ENCODE data around the gene LDHD.

LDHD gene

GRCh38 chr16:75070012-75070841, 46.4 kb downstream of the LDHD start:
- H2AFZ ChIP-seq (ENCODE audit: low read depth, low read length) = no peak overlapping the region
- no peaks in the 10 kb centered on the region for H3K79me2 ChIP-seq (ENCODE audit: low read length)
- no peak overlapping the region for H3K4me3 ChIP-seq (ENCODE audit: low read length)
- H3K4me2 ChIP-seq (ENCODE audit: low read length) = no peak overlapping the region
- peaks cover 3% of the 10 kb centered on the region for H3K4me1 ChIP-seq (ENCODE audit: low read length)
- H3K27ac ChIP-seq (ENCODE audit: low read length) = no peak overlapping the region
- no peaks in the 10 kb centered on the region; the same call in 1 of the 2 replicates for H4K20me1 ChIP-seq (ENCODE audit: insufficient read depth, low read length)
- no peaks in the 10 kb centered on the region for H3K9me3 ChIP-seq (ENCODE audit: insufficient read depth, low read length)
- no peak overlapping the region for H3K9ac ChIP-seq (ENCODE audit: low read length)
- no peaks in the 10 kb centered on the region for H3K36me3 ChIP-seq (replicated peaks; ENCODE audit: low read depth, low read length)
- no peaks in the 10 kb centered on the region for H3K27me3 ChIP-seq (ENCODE audit: low read depth, low read length)
- no peak for TF ChIP-seq CTCF (IDR thresholded peaks at IDR 0.05; ENCODE audit: low read depth, low read length)
- no peak for TF ChIP-seq EZH2phosphoT487 (IDR thresholded peaks at IDR 0.05; ENCODE audit: low read depth)

- Histone ChIP-seq H3K9ac (ENCODE audit: low read length) (no peak overlapping the region), H3K27me3 (ENCODE audit: low read depth, low read length) (no peaks in the 10 kb centered on the region), H3K9me3 (ENCODE audit: insufficient read depth, low read length) (no peaks in the 10 kb centered on the region), H3K79me2 (ENCODE audit: low read length) (no peaks in the 10 kb centered on the region), H4K20me1 (ENCODE audit: insufficient read depth, low read length) (no peaks in the 10 kb centered on the region; the same call in 1 of the 2 replicates), H2AFZ (ENCODE audit: low read depth, low read length) (no peak overlapping the region), H3K4me3 (ENCODE audit: low read length) (no peak overlapping the region), H3K4me1 (ENCODE audit: low read length) (no peaks in the 10 kb centered on the region), H3K36me3 (replicated peaks; ENCODE audit: low read depth, low read length) (no peaks in the 10 kb centered on the region), H3K4me2 (ENCODE audit: low read length) (no peak overlapping the region), H3K27ac (ENCODE audit: low read length) (no peak overlapping the region)
- TF ChIP-seq EZH2phosphoT487 (IDR thresholded peaks at IDR 0.05; ENCODE audit: low read depth) (no peak), CTCF (IDR thresholded peaks at IDR 0.05; ENCODE audit: low read depth, low read length) (no peak)
Measured at GRCh38 chr16:75068085-75069031, 48.2 kb downstream of the LDHD start.

GRCh38 chr16:75066861-75067447, 49.6 kb downstream of the LDHD start:
- Histone ChIP-seq H3K79me2 (ENCODE audit: low read length) (no peaks in the 10 kb centered on the region), H3K27me3 (ENCODE audit: low read depth, low read length) (no peaks in the 10 kb centered on the region), H4K20me1 (ENCODE audit: insufficient read depth, low read length) (no peaks in the 10 kb centered on the region; the same call in 1 of the 2 replicates)

More at GRCh38 chr16:75066861-75067447, 49.6 kb downstream of the LDHD start:
- H3K27ac ChIP-seq (ENCODE audit: low read length) = no peak overlapping the region
- no peaks in the 10 kb centered on the region for H3K9me3 ChIP-seq (ENCODE audit: insufficient read depth, low read length)
- TF ChIP-seq CTCF (IDR thresholded peaks at IDR 0.05; ENCODE audit: low read depth, low read length) (no peak), EZH2phosphoT487 (IDR thresholded peaks at IDR 0.05; ENCODE audit: low read depth) (no peak)
- no peak overlapping the region for H3K4me2 ChIP-seq (ENCODE audit: low read length)
- no peak overlapping the region for H2AFZ ChIP-seq (ENCODE audit: low read depth, low read length)
- H3K4me3 ChIP-seq (ENCODE audit: low read length) = no peak overlapping the region
- no peaks in the 10 kb centered on the region for H3K36me3 ChIP-seq (replicated peaks; ENCODE audit: low read depth, low read length)
- H3K4me1 ChIP-seq (ENCODE audit: low read length) = no peaks in the 10 kb centered on the region
- H3K9ac ChIP-seq (ENCODE audit: low read length) = no peak overlapping the region
